ENCODE measurements around the gene TNC.

The TNC gene

GRCh38 chr9:115050002-115050490, 67.9 kb downstream of the TNC start:
- no peak for DNase-seq (ENCODE audit: low read depth in 2 of 2)

GRCh38 chr9:115046824-115047223, 71.1 kb downstream of the TNC start:
- no peak for DNase-seq (ENCODE audit: low read depth in 2 of 2)

GRCh38 chr9:115046199-115046598, 71.8 kb downstream of the TNC start:
- no peak for DNase-seq (ENCODE audit: low read depth in 2 of 2)

GRCh38 chr9:115043632-115044031, 74.3 kb downstream of the TNC start:
- DNase-seq (ENCODE audit: low read depth in 2 of 2), result no peak

- DNase-seq (ENCODE audit: low read depth in 2 of 2), result no peak
These were observed 75.0 kb downstream of the TNC start for GRCh38 chr9:115042781-115043509.

- no peak for DNase-seq (ENCODE audit: low read depth in 2 of 2)
These were observed 78.3 kb downstream of the TNC start for GRCh38 chr9:115039516-115040120.

- DNase-seq (ENCODE audit: low read depth in 2 of 2), result no peak
These were observed 79.8 kb downstream of the TNC start for GRCh38 chr9:115038178-115038577.

GRCh38 chr9:115036691-115037090, 81.3 kb downstream of the TNC start:
- no peak for DNase-seq (ENCODE audit: low read depth in 2 of 2)

GRCh38 chr9:115035841-115036612, 81.9 kb downstream of the TNC start:
- no peak for DNase-seq (ENCODE audit: low read depth in 2 of 2)

- DNase-seq (ENCODE audit: low read depth in 2 of 2), result no peak
These were observed 83.2 kb downstream of the TNC start for GRCh38 chr9:115034801-115035200.

GRCh38 chr9:115033800-115034199, 84.2 kb downstream of the TNC start:
- no peak for DNase-seq (ENCODE audit: low read depth in 2 of 2)

GRCh38 chr9:115032296-115032695, 85.7 kb downstream of the TNC start:
- DNase-seq (ENCODE audit: low read depth in 2 of 2), result no peak

- DNase-seq (ENCODE audit: low read depth in 2 of 2), result no peak
These were observed 88.0 kb downstream of the TNC start for GRCh38 chr9:115030006-115030405.

GRCh38 chr9:115025721-115026120, 92.2 kb downstream of the TNC start:
- DNase-seq (ENCODE audit: low read depth in 2 of 2), result no peak

- DNase-seq (ENCODE audit: low read depth in 2 of 2), result no peak
These were observed 92.9 kb downstream of the TNC start for GRCh38 chr9:115024925-115025535.

- DNase-seq (ENCODE audit: low read depth in 2 of 2), result no peak
These were observed 95.1 kb downstream of the TNC start for GRCh38 chr9:115022760-115023434.

GRCh38 chr9:115018547-115019435, 99.2 kb downstream of the TNC start:
- no peak for DNase-seq (ENCODE audit: low read depth in 2 of 2)

- no peak for DNase-seq (ENCODE audit: low read depth in 2 of 2)
These were observed 101.6 kb downstream of the TNC start for GRCh38 chr9:115016344-115016743.

GRCh38 chr9:115015018-115015635, 102.8 kb downstream of the TNC start:
- DNase-seq (ENCODE audit: low read depth in 2 of 2), result no peak

- no peak for DNase-seq (ENCODE audit: low read depth in 2 of 2)
These were observed 103.5 kb downstream of the TNC start for GRCh38 chr9:115014438-115014837.

Measured in activated CD8-positive, alpha-beta memory T cell treated with anti-CD3 and anti-CD28 coated beads for 4 hours (primary cell).